Upper lobe of left lung (tissue), 4 donors: ENCODE measurements around the gene SPTY2D1.

Experiments
- EP300 ChIP-seq, 4 donors: sonication (generic); formaldehyde crosslinking; IDR thresholded peaks; one replicate each; pipeline ENCODE4 v1.5.1; 2017; ENCODE audit warnings: antibody characterized with exemption in 4 of 4, control low read depth in 2 of 4
- POLR2A ChIP-seq, 4 donors: fragments of 450-650 bp; IDR thresholded peaks; one replicate each; pipeline ENCODE4 v1.5.1; 2016 to 2017; ENCODE audit warnings: antibody characterized with exemption in 4 of 4, mild to moderate bottlenecking in 2 of 4
- TF ChIP-seq, protein P1 (sequence below), 6 experiments: fragments of 450-650 bp in 4 of 6; fragments of 200-600 bp in 2 of 6; sonication (generic) in 2 of 6; IDR thresholded peaks; one replicate each; pipeline ENCODE4 v1.5.1; 2016 to 2019; ENCODE audit warnings: antibody characterized with exemption in 6 of 6

DNA sequence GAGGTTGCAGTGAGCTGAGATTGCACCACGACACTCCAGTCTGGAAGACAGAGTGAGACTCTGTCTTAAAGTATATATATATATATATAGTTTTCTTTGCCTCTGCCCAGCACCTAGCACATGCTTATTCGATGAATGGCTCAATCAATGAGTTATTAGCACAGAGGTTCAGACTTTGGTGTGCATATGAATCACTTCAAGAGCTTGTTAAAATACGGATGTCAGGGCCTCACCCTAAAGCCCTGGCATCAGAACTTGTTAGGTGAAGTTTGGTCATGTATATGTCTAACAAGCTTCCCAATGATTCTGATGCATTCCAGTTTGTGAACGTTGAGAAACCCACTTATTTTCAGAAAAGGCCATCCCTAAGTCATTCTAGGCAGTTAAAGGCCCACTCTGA lies 42.7 kb upstream of the SPTY2D1 start:
- TF ChIP-seq POLR2A (IDR thresholded peaks at IDR 0.05) = no peak
- TF ChIP-seq, protein P1, sequence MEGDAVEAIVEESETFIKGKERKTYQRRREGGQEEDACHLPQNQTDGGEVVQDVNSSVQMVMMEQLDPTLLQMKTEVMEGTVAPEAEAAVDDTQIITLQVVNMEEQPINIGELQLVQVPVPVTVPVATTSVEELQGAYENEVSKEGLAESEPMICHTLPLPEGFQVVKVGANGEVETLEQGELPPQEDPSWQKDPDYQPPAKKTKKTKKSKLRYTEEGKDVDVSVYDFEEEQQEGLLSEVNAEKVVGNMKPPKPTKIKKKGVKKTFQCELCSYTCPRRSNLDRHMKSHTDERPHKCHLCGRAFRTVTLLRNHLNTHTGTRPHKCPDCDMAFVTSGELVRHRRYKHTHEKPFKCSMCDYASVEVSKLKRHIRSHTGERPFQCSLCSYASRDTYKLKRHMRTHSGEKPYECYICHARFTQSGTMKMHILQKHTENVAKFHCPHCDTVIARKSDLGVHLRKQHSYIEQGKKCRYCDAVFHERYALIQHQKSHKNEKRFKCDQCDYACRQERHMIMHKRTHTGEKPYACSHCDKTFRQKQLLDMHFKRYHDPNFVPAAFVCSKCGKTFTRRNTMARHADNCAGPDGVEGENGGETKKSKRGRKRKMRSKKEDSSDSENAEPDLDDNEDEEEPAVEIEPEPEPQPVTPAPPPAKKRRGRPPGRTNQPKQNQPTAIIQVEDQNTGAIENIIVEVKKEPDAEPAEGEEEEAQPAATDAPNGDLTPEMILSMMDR (IDR thresholded peaks at IDR 0.05) = no peak
- no peak for TF ChIP-seq EP300 (IDR thresholded peaks at IDR 0.05)
